AG08396 (cell line): ENCODE data around the gene ASAH2.
"Not testable (repeated sequence)": the region's sequence is repeated elsewhere in the genome, so short reads cannot be mapped to it uniquely, and the experiment has no call there.

ENCODE experiments used
- DNase-seq: peaks from one replicate; pipeline ENCODE4 v3.0.0; 2012; ENCODE audit warnings: low spot score, mixed read lengths

Gene ASAH2

DNA sequence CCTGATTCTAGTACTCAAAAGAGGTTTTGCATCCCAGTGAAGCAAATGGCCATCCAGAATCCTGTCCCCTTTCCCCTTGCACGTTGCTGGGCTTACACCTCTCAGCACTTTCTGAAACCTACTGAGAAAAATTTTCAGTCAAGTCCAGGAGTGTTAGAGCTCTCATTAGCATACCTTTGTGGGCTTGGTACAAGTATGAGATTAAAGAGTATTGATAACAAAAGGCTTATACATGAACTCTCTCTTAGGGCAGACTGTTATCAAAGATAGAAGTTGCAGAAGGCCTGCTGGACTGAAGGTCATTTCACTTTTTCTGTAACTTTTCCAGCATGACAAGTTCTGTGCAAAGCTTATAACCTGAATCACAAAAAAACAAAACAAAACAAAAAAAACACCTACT lies at the start of gene ASAH2:
TSS of gene ASAH2 (minus strand) at position 123 of the 400 bp plus-strand sequence. CDS start 2,906 bp downstream, outside the sequence.
- no peak for DNase-seq

DNA sequence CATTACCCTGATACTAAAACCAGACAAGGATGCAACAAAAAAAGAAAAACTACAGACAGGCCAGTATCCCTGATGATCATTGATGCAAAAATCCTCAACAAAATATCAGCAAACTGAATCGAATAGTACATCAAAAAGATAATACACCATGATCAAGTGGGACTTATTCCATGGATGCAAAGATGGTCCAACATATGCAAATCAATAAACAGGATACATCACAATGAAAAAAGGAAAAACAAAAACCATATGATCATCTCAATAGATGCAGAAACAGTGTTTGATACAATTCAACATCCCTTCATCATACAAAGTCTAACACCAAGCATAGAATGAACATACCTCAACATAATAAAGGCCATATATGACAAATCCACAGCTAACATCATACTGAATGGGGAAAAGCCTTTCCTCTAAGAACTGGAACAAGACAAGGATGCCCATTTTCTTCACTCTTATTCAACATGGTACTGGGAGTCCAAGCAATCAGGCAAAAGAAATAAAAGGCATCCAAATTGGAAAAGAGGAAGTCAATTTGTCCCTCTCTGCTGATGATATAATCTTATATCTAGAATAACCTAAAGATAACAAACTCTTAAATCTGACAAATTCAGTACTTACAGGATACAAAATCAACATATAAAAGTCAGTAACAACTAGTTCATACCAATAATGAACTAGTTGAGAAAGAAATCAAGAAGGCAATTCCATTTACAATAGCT lies 48.8 kb upstream of the ASAH2 start:
- DNase-seq: no peak

DNA sequence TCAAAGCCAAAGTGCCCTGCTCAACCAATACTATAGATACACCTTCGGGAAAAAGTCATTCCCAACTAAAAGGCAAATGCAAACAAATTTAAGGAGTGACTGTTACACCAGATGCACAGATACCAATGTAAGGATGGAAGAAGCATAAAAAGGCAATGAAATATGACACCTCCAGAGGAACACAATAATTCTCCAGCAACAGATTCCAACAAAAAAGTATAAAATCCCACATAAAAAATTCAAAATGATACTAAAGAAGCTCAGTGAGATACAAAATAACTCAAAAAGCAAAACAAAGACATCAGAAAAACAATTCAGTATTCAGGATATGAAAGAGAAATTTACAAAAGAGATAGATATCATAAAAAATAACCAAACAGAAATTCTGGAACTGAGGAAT lies 44.1 kb upstream of the ASAH2 start:
- no peak for DNase-seq

DNA sequence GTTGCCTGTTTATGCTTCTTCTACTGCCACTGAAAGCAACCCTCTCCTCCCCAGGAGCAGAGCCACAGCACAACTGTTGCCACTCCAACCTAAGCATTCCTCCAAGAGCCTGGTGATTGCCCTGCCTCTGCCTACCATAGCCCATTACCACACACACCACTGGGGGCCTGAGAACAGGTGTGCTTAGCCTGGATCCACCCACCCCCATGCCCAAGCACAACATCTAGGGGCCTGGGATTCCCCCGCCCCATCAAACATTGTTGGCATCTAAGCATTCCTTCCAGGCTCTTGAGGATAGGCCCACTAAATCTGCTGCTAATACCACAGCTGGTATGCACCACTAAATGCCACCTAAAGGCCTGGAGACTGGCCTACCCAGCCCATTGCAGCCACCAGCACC lies 43.3 kb upstream of the ASAH2 start:
- DNase-seq: no peak

DNA sequence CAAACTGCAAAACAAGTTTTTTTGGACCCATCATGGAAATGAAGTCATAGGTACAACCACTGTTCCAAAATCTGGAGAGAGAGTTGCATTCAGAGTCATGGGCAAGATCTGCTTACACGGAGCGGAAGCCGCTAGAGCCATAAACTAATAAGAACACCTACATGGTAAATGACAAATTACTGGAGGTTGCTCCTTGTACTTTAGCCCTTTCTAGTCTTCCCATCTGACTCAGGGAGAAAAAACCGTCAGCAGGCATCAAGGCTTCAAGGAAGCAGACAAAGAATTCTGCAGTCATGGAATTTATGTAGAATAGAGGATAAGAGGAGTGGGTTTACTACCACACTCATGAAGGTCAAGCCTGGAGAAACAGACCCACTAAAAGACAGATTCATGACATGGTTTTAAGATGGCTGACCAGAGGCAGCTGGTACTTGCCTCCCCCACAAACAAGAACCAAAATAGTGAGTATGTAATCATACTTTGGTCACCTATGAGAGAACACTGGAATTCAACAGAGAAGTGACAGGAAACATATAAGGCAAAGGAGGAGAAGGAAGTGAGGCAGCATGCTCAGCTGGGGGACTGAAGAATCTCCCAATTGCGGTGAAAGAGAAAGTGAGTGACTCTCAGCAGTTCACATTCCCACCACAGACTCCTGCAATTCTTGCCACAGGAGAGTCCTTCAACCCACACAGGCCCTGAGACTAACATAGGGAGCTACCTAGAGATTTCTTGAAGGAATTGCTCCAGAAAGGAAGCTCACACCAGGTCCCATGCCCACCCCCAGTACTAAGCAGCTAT lies 42.4 kb upstream of the ASAH2 start:
- no peak for DNase-seq

DNA sequence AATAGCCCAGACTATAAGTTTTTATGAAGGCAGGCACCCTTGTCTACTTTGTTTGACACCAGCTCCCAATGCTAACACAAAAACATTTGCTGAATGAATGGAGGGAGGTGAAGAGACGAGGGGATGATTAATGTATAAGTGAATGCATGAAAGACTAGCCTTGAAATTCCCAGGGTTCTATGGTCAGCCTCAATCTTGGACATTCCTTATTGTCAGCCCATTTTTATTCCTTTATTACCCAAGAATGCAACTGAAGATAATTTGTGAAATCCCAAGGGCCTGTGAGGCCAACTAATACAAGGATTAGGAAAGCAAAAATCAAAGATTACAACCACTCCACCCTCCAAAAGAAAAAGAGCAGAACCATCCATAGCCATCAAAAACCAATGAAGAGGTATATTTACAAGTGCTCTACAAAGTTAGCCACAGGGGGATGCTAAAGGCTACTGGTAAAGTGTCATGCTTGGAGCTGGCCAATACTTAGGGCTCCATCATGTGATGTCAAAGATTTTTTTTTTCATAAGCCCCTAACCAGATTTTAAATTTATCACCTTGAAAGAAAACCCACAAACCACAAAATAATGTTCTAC lies 40.0 kb upstream of the ASAH2 start:
- DNase-seq: no peak

DNA sequence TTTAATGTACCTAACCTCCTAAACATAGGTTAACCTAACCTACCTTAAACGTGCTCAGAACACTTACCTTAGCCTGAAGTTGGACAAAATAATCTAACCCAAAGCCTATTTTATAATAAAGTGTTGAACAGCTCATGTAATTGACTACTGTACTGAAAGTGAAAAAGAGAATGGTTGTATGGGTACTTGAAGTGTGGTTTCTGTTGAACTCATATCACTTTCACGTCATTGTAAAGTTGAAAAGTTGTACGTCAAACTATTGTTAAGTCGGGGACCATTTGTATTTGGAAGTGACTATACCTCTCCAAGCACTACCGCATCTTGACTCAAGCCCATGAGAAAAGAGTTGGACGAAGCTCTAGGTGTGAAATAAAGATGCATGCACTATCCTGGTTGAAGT lies 37.9 kb upstream of the ASAH2 start:
- no peak for DNase-seq

DNA sequence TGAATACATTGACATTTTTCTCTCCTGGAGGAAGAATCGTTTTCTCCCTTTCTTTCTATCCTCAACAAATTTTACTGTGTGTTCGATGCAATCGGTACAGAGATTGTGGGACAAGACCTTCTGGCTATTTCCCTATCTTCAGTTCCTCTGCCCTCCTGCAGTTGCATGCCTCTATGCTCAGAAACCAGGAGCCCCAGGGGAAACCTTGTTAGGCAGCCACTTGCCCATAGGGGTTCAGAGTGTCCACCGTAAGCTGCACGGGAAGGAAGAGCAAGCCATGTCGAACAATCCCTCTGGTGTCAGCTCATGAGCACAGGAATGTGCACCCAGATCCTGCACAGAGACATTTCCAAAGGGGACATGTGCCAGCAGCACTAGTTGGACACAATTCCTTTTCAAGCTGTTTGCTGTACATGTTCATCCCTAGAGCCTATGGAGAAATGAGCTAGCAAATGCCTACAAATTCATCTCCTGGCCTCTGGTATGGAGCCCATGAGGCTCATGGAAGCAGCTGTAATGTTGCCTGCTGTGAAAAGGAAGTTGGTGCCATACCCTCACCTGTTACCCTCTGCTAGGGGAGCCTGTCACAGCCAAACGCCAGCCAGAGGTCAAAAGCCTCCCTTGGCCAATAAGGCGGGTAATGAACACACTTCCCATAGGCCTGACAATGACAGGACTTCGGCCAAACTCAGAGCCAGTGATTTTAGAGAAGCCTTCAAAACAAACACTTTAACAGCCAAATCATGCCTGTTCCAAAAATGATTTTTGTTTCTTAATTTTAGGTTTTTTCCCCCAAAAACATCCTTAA lies 35.9 kb upstream of the ASAH2 start:
- no peak for DNase-seq

DNA sequence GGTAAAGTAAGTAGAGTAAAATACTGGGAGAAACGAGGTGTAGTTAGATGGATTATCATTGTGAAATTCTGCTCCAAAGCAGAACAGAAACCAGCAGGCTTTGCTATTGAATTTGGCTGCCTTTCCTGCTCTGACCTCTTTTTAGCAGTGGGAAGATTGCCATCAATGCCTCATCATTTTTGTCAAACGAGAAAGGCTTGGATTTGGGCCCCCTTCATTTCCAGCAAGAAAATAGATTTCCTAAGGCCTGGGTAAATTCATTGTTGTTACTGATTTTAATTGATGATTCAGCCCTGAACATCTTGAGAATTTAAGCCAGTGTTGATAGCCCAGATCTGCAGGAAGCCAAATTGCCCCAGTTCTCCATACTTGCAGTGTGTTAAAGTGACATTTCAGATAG lies 35.2 kb upstream of the ASAH2 start:
- peak; percentile 23 for DNase-seq

DNA sequence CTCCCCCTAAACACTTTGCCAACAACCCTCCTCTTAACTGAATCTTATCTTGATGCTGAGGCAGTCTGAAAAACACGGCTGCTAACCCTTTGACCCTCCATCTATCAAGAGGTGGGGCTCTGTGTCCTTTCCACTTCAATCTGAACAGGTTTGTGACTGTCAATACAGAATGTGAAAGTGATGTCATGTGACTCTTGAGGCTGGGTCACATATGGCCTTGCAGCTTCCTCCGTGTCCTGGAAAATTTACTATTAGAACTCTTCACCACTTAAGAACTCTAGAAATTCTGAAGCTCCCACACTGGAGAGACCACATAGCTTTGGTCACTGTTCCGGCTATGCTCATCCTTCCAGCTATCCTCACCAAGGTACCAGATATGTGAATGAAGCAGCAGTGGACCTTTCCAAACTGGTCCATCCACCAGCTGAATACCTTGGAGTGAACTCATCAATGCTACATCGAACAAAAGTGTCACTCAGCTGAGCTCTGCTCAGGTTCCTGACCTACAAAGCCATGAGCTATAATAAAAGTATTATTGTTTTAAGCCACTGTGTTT lies 30.7 kb upstream of the ASAH2 start:
- no peak for DNase-seq

DNA sequence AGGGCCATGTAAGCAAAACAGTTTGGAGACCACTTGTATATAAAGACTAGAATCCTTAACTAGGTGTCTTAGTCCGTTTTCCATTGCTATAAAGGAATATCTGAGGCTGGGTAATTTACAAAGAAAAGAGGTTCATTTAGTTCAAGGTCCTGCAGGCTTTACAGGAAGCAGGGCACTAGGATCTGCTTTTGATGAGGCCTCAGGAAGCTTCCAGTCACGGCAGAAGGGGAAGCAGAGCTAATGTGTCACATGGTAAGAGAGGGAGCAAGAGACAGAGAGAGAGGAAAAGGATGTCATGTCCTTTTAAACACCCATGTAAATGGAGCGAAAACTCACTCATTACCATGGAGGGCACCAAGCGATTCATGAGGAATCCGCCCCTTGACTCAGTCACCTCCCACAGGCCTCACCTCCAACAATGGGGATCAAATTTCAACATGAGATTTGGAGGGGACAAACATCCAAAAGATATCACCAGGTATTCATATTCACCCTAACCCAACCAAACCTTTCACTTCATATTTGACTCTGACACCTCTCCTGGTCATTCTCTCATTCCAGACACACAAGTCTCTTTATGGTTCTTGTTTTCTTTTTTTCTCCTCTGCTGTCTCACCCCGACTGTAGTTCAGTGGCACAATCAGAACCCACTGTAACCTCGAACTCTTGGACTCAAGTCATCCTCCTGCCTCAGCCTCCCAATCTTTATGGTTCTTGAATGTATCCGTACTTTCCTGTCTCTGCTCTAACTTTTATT lies 30.1 kb upstream of the ASAH2 start:
- DNase-seq: no peak

DNA sequence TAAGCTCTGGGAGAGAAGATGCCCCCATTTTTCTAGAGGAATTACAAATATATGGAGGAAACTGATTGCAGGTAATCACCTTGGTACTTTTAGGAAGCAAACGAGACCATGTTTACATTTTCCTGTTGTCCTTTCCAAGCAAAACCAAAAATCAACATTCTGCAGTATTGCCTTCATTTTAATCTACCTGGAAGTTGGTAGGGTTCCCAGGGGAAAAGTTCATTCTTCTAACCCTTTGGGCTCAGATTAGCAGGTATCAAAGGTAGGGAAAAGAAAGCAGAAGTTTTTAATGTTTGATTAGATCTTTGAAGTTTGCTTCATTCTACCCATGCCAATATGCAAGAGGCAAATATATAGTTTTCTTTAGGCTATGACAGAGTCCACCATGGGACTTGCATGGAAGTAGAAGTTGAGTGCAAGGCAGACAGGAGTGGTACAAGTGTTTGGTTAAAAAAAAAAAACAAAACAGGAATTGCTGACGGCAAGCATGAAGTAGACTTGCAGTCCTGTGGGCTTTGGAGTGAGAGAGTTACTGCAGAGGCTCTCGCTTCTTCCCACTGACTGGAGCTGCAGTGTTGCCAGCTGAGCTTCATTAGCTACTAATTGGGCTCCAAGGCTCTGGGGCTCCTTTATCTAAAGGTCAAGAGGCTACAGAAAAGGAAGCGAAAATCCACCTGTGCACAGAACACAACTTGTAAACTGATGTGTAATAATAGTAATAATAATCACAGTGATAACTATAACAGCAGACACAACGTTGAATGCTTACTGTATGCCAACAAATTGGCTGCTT lies 28.9 kb upstream of the ASAH2 start:
- no peak for DNase-seq

DNA sequence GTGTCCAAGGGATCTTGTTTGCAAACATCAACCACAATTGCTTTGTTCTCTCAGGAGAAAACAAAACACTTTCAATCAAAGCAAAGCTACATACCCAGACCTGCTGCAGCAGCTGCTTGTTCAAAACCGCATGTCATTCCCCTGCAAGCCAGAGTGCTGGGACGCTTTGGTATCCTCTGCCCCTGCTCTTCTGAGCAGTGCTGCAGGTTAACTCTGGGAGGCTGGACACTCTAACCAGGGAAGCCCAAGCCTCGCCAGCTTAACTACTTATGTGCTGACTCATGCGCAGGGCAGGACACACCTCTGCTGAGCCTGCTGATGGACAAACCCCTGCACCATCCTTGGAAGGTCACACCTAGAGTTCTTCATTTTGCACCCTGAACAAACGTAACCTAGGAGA lies 28.2 kb upstream of the ASAH2 start:
- no peak for DNase-seq

DNA sequence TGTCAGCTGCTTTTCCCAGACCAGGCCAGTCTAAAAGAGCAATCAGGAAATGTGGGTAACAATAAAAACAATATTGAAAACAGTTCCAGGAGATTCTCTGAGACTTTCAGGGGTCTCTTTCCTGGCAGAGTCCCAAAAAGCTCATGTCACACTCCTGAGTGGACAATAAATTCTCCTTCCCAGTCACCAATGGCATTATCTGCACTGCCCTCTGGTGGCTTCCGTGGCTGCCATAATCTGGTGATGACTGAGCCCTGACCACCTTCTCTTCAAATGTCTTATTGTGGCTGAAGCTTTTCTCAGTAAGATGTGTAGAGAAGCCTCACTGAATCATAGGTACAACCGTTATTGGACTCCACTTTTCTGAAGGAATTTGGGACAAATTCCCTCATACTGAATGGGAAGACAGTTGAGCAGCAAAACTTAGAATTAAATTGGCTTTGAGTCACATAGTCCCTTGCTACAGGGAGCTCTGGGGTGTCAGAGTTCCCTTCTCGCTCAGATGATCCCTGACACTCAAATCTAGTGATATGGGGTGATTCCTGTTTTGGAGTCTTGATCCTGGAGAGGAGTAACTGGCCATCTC lies 24.4 kb upstream of the ASAH2 start:
- DNase-seq: peak; percentile 22

DNA sequence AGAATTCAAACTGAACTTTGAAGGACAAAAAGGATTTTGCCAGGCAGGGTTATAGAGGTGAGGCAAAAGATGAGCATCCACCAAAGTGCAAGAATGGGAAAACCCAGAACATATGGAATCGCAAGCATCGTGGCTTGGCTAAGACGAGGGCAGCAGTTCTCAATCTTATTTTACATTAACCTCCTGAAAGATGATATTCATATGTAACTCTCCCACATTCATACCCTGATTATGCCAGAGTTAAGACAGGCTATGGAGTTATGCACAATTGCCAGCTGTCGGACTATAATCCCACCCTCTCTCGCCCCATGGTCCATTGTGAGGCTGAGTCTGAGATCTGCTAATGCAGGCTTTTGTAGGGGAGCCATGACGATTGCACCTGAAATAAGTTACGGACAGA lies 21.2 kb upstream of the ASAH2 start:
- DNase-seq: no peak

DNA sequence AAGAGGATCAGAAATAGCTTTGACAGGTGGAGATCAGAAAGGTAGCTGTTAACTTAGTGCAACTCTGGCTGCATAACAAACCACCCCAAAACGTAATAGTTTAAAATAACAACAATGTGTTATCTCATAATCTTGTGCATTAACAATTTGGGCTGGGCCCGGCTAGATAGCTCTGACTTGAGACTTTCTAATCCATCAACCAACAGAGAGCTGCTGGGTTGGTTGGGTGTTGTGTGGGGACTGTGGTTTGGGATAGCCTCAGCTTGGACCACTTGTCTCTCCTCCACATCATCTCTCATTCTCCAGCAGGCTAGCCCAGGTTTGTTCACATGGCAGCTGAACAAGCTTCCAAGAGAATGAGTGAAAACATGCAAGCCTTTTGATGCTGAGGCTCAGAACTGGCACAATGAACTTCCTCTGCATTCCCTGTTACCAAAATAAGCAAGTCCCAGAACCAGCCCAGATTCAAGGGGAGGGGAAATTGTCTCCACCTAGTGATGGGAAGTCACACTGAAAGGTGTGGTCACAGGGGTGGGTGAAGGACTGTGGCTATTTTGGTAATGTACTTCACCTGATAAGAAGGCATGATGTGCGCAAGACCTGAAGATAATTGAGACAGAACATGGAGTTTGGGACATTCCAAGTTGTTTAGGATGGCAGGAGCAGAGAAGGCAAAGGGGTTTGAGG lies 20.4 kb upstream of the ASAH2 start:
- no peak for DNase-seq

DNA sequence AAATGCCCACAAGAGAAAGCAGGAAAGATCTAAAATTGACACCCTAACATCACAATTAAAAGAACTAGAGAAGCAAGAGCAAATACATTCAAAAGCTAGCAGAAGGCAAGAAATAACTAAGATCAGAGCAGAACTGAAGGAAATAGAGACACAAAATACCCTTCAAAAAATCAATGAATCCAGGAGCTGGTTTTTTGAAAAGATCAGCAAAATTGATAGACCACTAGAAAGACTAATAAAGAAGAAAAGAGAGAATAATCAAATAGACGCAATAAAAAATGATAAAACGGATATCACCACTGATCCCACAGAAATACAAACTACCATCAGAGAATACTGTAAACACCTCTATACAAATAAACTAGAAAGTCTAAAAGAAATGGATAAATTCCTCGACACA lies 16.6 kb upstream of the ASAH2 start:
- not testable (repeated sequence) for DNase-seq

DNA sequence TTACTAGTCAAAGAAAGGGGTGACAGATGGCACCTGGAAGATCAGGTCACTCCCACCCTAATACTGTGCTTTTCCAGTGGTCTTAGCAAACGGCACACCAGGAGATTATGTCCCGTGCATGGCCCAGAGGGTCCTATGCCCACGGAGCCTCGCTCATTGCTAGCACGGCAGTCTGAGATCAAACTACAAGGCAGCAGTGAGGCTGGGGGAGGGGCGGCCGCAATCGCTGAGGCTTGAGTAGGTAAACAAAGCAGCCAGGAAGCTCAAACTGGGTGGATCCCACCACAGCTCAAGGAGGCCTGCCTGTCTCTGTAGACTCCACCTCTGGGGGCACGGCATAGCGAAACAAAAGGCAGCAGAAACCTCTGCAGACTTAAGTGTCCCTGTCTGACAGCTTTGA lies 11.3 kb upstream of the ASAH2 start:
- DNase-seq: not testable (repeated sequence)

DNA sequence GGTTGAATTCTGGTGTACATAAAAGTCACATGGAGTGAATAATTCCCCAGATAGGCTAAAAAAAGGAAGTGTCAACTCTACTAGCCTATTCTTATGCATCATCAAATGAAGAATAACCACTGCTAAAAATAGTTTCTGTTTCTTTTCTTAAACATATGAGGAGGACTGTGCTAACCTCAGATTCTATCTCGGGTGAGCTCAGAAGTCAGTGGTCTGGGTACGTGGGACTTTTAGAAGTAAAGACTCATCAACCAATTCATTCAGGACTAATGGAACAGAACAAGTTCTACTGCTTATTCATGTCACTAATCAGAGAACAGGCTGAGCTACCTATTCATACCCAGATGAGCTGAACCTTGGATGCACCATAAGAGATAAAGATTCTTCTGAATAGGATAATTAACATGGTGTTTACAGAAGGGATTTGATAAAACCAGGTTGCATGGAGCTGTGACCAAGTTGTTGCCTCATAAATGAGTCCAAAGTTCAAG lies 9.5 kb upstream of the ASAH2 start:
- DNase-seq: no peak
